ENCODE measurements around the gene COL25A1. TPM values are rescaled to one million over a fixed set of nuclear protein-coding genes. Genes with fewer than 3 reads are reported as not detected.

COL25A1 gene
- total RNA-seq, 1 experiment from 2014 or later, result not detected

DNA sequence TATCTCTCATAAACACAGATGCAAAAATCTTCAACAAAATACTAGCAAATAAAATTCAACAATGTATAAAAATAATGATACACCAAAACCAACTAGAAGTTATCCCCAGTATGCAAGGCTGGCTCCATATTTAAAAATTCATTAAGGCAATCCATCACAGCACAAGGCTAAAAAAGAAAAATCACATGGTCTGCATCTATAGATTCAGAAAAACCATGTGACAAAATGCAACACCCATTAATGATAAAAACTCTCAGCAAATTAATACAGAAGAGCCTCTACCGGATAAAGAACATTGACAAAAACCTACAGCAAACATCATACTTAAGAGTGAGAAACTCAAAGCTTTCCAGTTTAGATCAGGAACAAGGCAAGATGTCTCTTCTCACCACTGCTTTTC is 182.6 kb downstream of the COL25A1 start:
- POLR2A ChIA-PET, result no interaction called here
- intact Hi-C loops (cut with micrococcal nuclease; ENCODE audit: unreplicated experiment), result no loop called here
- DNase-seq (ENCODE audit: low read depth, low spot score) (no peak), ATAC-seq (no peak)
- no TSS peak for BruUV-seq (replicated peaks)
- CTCF ChIA-PET, result no interaction called here
- Histone ChIP-seq H3K4me1 (ENCODE audit: control insufficient read depth, insufficient read depth, low read length) (no peaks in the 10 kb centered on the region), H3K27me3 (ENCODE audit: control insufficient read depth, insufficient read depth, low read length) (no peaks in the 10 kb centered on the region), H3K36me3 (ENCODE audit: control insufficient read depth, insufficient read depth, low read length) (no peaks in the 10 kb centered on the region), H3K27ac (ENCODE audit: low read length) (no peak overlapping the region), H3K9me3 (ENCODE audit: control insufficient read depth, insufficient read depth, low read depth, low read length) (no peaks in the 10 kb centered on the region), H3K4me3 (ENCODE audit: low read depth in 2 of 2, low read length in 2 of 2) (no peak overlapping the region)
- in situ Hi-C loops (cut with HindIII; ENCODE audit: low pct_unique_long_range_greater_than_20kb, low sequenced_read_pairs), result no loop called here
- TF ChIP-seq REST (IDR thresholded peaks at IDR 0.05; ENCODE audit: insufficient read depth in 1 of 2, low read depth in 2 of 2, low read length in 1 of 2) (no peak), CTCF (IDR thresholded peaks at IDR 0.05) (no peak), POLR2AphosphoS5 (IDR thresholded peaks at IDR 0.05; ENCODE audit: low read depth, low read length) (no peak), SIN3A (IDR thresholded peaks at IDR 0.05; ENCODE audit: borderline replicate concordance, insufficient read depth, low read depth, low read length) (no peak), TCF7L2 (IDR thresholded peaks at IDR 0.05; ENCODE audit: low read depth, low read length) (no peak)

DNA sequence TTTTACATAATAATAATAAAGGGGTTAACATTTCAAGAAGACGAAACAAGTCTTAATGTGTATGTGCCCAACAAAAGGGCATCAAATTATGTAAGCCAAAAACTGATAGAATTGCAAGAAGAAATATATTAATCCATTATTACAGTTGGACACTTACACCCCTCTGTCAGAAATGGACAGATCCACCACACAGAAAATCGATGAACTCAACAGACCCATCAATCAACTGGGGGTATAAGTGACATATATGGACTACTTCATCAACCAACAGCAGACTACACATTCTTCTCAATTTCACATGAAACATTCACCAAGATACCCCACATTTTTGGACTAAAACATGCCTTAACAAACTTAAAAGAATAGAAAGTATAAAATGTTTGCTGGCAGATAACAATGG is 183.8 kb downstream of the COL25A1 start:
- in situ Hi-C loops (cut with HindIII; ENCODE audit: low pct_unique_long_range_greater_than_20kb, low sequenced_read_pairs) (no loop called here), intact Hi-C loops (cut with micrococcal nuclease; ENCODE audit: unreplicated experiment) (no loop called here)
- no TSS peak for BruUV-seq (replicated peaks)
- TF ChIP-seq POLR2AphosphoS5 (IDR thresholded peaks at IDR 0.05; ENCODE audit: low read depth, low read length), result no peak
- ATAC-seq, result no peak
- no peak for DNase-seq (ENCODE audit: low read depth, low spot score)
- H3K4me1 ChIP-seq (ENCODE audit: control insufficient read depth, insufficient read depth, low read length), result no peaks in the 10 kb centered on the region
- H3K27me3 ChIP-seq (ENCODE audit: control insufficient read depth, insufficient read depth, low read length), result no peaks in the 10 kb centered on the region
- ChIA-PET POLR2A (no interaction called here), CTCF (no interaction called here)
- no peaks in the 10 kb centered on the region for H3K9me3 ChIP-seq (ENCODE audit: control insufficient read depth, insufficient read depth, low read depth, low read length)
- no peak overlapping the region for H3K4me3 ChIP-seq (ENCODE audit: low read depth in 2 of 2, low read length in 2 of 2)
- H3K36me3 ChIP-seq (ENCODE audit: control insufficient read depth, insufficient read depth, low read length), result no peaks in the 10 kb centered on the region
- no peak overlapping the region for H3K27ac ChIP-seq (ENCODE audit: low read length)

- no TSS peak for BruUV-seq (replicated peaks)
- no peak for ATAC-seq
- in situ Hi-C loops (cut with HindIII; ENCODE audit: low pct_unique_long_range_greater_than_20kb, low sequenced_read_pairs), result no loop called here
These were observed 188.0 kb downstream of the COL25A1 start for GRCh38 chr4:109114501-109114900.

More at GRCh38 chr4:109114501-109114900, 188.0 kb downstream of the COL25A1 start:
- no peak for DNase-seq (ENCODE audit: low read depth, low spot score)
- intact Hi-C loops (cut with micrococcal nuclease; ENCODE audit: unreplicated experiment), result no loop called here
- H3K4me3 ChIP-seq (ENCODE audit: low read depth in 2 of 2, low read length in 2 of 2), result no peak overlapping the region
- ChIA-PET CTCF (no interaction called here), POLR2A (no interaction called here)
- no peaks in the 10 kb centered on the region for H3K36me3 ChIP-seq (ENCODE audit: control insufficient read depth, insufficient read depth, low read length)
- no peaks in the 10 kb centered on the region for H3K9me3 ChIP-seq (ENCODE audit: control insufficient read depth, insufficient read depth, low read depth, low read length)
- TF ChIP-seq TCF7L2 (IDR thresholded peaks at IDR 0.05; ENCODE audit: low read depth, low read length) (no peak), POLR2AphosphoS5 (IDR thresholded peaks at IDR 0.05; ENCODE audit: low read depth, low read length) (no peak), REST (IDR thresholded peaks at IDR 0.05; ENCODE audit: insufficient read depth in 1 of 2, low read depth in 2 of 2, low read length in 1 of 2) (no peak), CTCF (IDR thresholded peaks at IDR 0.05) (no peak), SIN3A (IDR thresholded peaks at IDR 0.05; ENCODE audit: borderline replicate concordance, insufficient read depth, low read depth, low read length) (no peak)
- no peak overlapping the region for H3K27ac ChIP-seq (ENCODE audit: low read length)
- no peaks in the 10 kb centered on the region for H3K27me3 ChIP-seq (ENCODE audit: control insufficient read depth, insufficient read depth, low read length)
- no peaks in the 10 kb centered on the region for H3K4me1 ChIP-seq (ENCODE audit: control insufficient read depth, insufficient read depth, low read length)

Data from Panc1 (cell line).